SU-DHL-6 (cell line): ENCODE results near the gene CLCN6.

Source experiments
- H2AFZ ChIP-seq: fragments of 200-600 bp; sonication (generic); 2 replicates; pipeline ENCODE4 v1.6.1; 2014; ENCODE audit warnings: low read depth, mild to moderate bottlenecking, moderate library complexity, mixed read lengths, antibody characterized with exemption, low read length; ENCODE audit not compliant: severe bottlenecking
- H3F3A ChIP-seq: fragments of 200-600 bp; shearing (Covaris generic); 2 replicates; pipeline ENCODE4 v1.6.0; 2016; ENCODE audit warnings: antibody characterized with exemption, mild to moderate bottlenecking; ENCODE audit not compliant: insufficient read depth
- H3K27ac ChIP-seq: fragments of 200-600 bp; sonication (generic); 2 replicates; pipeline ENCODE4 v1.5.1; 2016; ENCODE audit warnings: low read depth, mild to moderate bottlenecking, low read length, moderate library complexity, mixed read lengths
- H3K27me3 ChIP-seq: fragments of 200-600 bp; sonication (generic), shearing (Covaris generic); 2 replicates; pipeline ENCODE4 v1.6.0; 2014; ENCODE audit warnings: mild to moderate bottlenecking, low read length
- H3K36me3 ChIP-seq: fragments of 200-600 bp; sonication (generic); 2 replicates; pipeline ENCODE4 v1.6.1; 2014; ENCODE audit warnings: mild to moderate bottlenecking, low read length, mixed read lengths
- H3K4me2 ChIP-seq: fragments of 300-600, 200-600 bp; shearing (Covaris generic), sonication (generic); 2 replicates; pipeline ENCODE4 v1.6.0; 2014; ENCODE audit warnings: low read length, low read depth, mild to moderate bottlenecking; ENCODE audit not compliant: poor library complexity, severe bottlenecking
- H3K4me3 ChIP-seq: fragments of 200-600 bp; sonication (generic); 2 replicates; pipeline ENCODE4 v1.5.1; 2014; ENCODE audit warnings: antibody characterized with exemption, low read length, mild to moderate bottlenecking, mixed read lengths; ENCODE audit not compliant: insufficient read depth, poor library complexity, severe bottlenecking
- H3K79me2 ChIP-seq: fragments of 200-600 bp; sonication (generic); 2 replicates; pipeline ENCODE4 v1.6.1; 2014; ENCODE audit warnings: mild to moderate bottlenecking, low read length, moderate library complexity; ENCODE audit not compliant: insufficient read depth
- H3K9ac ChIP-seq: fragments of 200-600 bp; sonication (generic); 2 replicates; pipeline ENCODE4 v1.7.0; 2014; ENCODE audit warnings: mild to moderate bottlenecking, low read length
- H3K9me2 ChIP-seq: fragments of 200-600 bp; sonication (generic); replicated peaks from 2 replicates; pipeline ENCODE4 v1.6.1; 2014; ENCODE audit warnings: low read length; ENCODE audit not compliant: insufficient read depth
- H3K9me3 ChIP-seq: fragments of 200-600 bp; sonication (generic); 2 replicates; pipeline ENCODE4 v1.6.1; 2014; ENCODE audit warnings: low read length, mixed read lengths; ENCODE audit not compliant: insufficient read depth
- H4K20me1 ChIP-seq: fragments of 200-600 bp; sonication (generic); 2 replicates; pipeline ENCODE4 v1.6.1; 2014; ENCODE audit warnings: low read depth, mild to moderate bottlenecking, antibody characterized with exemption, low read length, moderate library complexity, mixed read lengths
- EZH2phosphoT487 ChIP-seq: fragments of 200-600 bp; sonication (generic), shearing (Covaris generic); conservative IDR thresholded peaks from 2 replicates; pipeline ENCODE4 v1.6.1; 2018; ENCODE audit warnings: mild to moderate bottlenecking, antibody characterized with exemption, low read length, moderate library complexity, mixed read lengths
- TF ChIP-seq, protein P1 (sequence below): fragments of 200-600 bp; sonication (generic); IDR thresholded peaks from one replicate; pipeline ENCODE4 v1.5.1; 2017; ENCODE audit warnings: antibody characterized with exemption, mild to moderate bottlenecking, low read length, moderate library complexity; ENCODE audit not compliant: insufficient read depth, poor library complexity, severe bottlenecking

CLCN6 gene

GRCh38 chr1:11771481-11772043 is 34.4 kb upstream of the CLCN6 start:
- Histone ChIP-seq H3K4me2 (no peak overlapping the region), H3K9me3 (no peaks in the 10 kb centered on the region), H3K9ac (no peak overlapping the region), H3K4me3 (no peak overlapping the region), H3K27me3 (no peaks in the 10 kb centered on the region), H3K36me3 (no peaks in the 10 kb centered on the region), H3F3A (no peaks in the 10 kb centered on the region), H4K20me1 (no peaks in the 10 kb centered on the region), H3K9me2 (no peaks in the 10 kb centered on the region), H2AFZ (no peak overlapping the region), H3K79me2 (no peaks in the 10 kb centered on the region), H3K27ac (no peak overlapping the region)
- TF ChIP-seq, protein P1, sequence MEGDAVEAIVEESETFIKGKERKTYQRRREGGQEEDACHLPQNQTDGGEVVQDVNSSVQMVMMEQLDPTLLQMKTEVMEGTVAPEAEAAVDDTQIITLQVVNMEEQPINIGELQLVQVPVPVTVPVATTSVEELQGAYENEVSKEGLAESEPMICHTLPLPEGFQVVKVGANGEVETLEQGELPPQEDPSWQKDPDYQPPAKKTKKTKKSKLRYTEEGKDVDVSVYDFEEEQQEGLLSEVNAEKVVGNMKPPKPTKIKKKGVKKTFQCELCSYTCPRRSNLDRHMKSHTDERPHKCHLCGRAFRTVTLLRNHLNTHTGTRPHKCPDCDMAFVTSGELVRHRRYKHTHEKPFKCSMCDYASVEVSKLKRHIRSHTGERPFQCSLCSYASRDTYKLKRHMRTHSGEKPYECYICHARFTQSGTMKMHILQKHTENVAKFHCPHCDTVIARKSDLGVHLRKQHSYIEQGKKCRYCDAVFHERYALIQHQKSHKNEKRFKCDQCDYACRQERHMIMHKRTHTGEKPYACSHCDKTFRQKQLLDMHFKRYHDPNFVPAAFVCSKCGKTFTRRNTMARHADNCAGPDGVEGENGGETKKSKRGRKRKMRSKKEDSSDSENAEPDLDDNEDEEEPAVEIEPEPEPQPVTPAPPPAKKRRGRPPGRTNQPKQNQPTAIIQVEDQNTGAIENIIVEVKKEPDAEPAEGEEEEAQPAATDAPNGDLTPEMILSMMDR, result no peak
- no peak for TF ChIP-seq EZH2phosphoT487

DNA sequence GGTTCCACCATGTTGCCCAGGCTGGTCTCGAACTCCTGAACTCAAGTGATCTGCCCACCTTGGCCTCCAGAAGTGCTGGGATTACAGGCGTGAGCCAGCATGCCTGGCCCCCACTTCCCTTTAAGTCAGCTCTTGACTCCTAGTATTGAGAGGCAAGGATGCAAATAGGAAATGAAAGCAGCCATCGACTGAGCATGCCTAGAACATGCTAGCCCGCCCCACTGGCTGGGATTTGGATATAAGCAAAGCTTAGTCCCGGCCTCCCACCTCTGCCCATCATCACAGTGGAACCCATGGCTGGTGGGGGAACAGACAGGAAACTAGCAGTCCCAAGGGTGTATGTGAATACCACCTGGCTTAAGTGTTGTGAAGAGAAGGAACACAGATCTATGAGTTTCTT is 33.5 kb upstream of the CLCN6 start:
- Histone ChIP-seq H3K27ac (no peak overlapping the region), H2AFZ (no peak overlapping the region), H3F3A (no peaks in the 10 kb centered on the region), H3K36me3 (no peaks in the 10 kb centered on the region), H3K27me3 (no peaks in the 10 kb centered on the region), H3K4me3 (no peak overlapping the region), H3K9me2 (no peaks in the 10 kb centered on the region), H3K79me2 (no peaks in the 10 kb centered on the region), H3K9me3 (no peaks in the 10 kb centered on the region), H4K20me1 (no peaks in the 10 kb centered on the region), H3K4me2 (no peak overlapping the region), H3K9ac (no peak overlapping the region)
- TF ChIP-seq, protein P1, result no peak
- TF ChIP-seq EZH2phosphoT487, result no peak

GRCh38 chr1:11774753-11775152 is 31.2 kb upstream of the CLCN6 start:
- no peaks in the 10 kb centered on the region for H3K36me3 ChIP-seq
- no peak overlapping the region for H3K9ac ChIP-seq
- no peaks in the 10 kb centered on the region for H4K20me1 ChIP-seq
- no peak overlapping the region for H3K4me3 ChIP-seq
- H3K9me3 ChIP-seq, result no peaks in the 10 kb centered on the region
- no peaks in the 10 kb centered on the region for H3K9me2 ChIP-seq
- no peak overlapping the region for H3K27ac ChIP-seq
- no peaks in the 10 kb centered on the region for H3K79me2 ChIP-seq
- H2AFZ ChIP-seq, result no peak overlapping the region
- TF ChIP-seq, protein P1, result no peak
- no peak for TF ChIP-seq EZH2phosphoT487
- H3K27me3 ChIP-seq, result no peaks in the 10 kb centered on the region
- no peak overlapping the region for H3K4me2 ChIP-seq
- H3F3A ChIP-seq, result no peaks in the 10 kb centered on the region
